ENCODE results near the gene AURKA. TPM values are rescaled to one million over a fixed set of nuclear protein-coding genes. Genes with fewer than 3 reads are reported as not detected.

AURKA gene
- total and polyA plus RNA-seq, 2 experiments from 2014 or later, result 75.8 to 82.0 TPM

- H3K4me3 Mint-ChIP-seq, result no peak overlapping the region
- H3K9me3 Mint-ChIP-seq, result no peaks in the 10 kb centered on the region
- H3K27me3 Mint-ChIP-seq (ENCODE audit: insufficient read depth, low read depth, poor library complexity), result peaks cover 25% of the 10 kb centered on the region
- no peak overlapping the region for H3K4me2 ChIP-seq
- no peaks in the 10 kb centered on the region for H3K36me3 ChIP-seq (ENCODE audit: insufficient read depth)
- no peak for ATAC-seq
- H3K4me1 Mint-ChIP-seq, result peaks cover 15% of the 10 kb centered on the region
- H3K27me3 ChIP-seq (ENCODE audit: insufficient read depth), result peaks cover 11% of the 10 kb centered on the region; the same call in 1 of the 2 replicates
- TF ChIP-seq ETS1 (IDR thresholded peaks at IDR 0.05), result no peak
- TF ChIP-seq ZNF114 (CRISPR knock-in tag; IDR thresholded peaks at IDR 0.05), result no peak
- no peak for TF ChIP-seq EZH2phosphoT487 (IDR thresholded peaks at IDR 0.05; ENCODE audit: unreplicated experiment)
- TF ChIP-seq CREB1 (CRISPR knock-in tag; IDR thresholded peaks at IDR 0.05; ENCODE audit: low read depth), result no peak
- TF ChIP-seq STAT1 (IDR thresholded peaks at IDR 0.05; ENCODE audit: unreplicated experiment), result no peak
- TF ChIP-seq, protein P1, sequence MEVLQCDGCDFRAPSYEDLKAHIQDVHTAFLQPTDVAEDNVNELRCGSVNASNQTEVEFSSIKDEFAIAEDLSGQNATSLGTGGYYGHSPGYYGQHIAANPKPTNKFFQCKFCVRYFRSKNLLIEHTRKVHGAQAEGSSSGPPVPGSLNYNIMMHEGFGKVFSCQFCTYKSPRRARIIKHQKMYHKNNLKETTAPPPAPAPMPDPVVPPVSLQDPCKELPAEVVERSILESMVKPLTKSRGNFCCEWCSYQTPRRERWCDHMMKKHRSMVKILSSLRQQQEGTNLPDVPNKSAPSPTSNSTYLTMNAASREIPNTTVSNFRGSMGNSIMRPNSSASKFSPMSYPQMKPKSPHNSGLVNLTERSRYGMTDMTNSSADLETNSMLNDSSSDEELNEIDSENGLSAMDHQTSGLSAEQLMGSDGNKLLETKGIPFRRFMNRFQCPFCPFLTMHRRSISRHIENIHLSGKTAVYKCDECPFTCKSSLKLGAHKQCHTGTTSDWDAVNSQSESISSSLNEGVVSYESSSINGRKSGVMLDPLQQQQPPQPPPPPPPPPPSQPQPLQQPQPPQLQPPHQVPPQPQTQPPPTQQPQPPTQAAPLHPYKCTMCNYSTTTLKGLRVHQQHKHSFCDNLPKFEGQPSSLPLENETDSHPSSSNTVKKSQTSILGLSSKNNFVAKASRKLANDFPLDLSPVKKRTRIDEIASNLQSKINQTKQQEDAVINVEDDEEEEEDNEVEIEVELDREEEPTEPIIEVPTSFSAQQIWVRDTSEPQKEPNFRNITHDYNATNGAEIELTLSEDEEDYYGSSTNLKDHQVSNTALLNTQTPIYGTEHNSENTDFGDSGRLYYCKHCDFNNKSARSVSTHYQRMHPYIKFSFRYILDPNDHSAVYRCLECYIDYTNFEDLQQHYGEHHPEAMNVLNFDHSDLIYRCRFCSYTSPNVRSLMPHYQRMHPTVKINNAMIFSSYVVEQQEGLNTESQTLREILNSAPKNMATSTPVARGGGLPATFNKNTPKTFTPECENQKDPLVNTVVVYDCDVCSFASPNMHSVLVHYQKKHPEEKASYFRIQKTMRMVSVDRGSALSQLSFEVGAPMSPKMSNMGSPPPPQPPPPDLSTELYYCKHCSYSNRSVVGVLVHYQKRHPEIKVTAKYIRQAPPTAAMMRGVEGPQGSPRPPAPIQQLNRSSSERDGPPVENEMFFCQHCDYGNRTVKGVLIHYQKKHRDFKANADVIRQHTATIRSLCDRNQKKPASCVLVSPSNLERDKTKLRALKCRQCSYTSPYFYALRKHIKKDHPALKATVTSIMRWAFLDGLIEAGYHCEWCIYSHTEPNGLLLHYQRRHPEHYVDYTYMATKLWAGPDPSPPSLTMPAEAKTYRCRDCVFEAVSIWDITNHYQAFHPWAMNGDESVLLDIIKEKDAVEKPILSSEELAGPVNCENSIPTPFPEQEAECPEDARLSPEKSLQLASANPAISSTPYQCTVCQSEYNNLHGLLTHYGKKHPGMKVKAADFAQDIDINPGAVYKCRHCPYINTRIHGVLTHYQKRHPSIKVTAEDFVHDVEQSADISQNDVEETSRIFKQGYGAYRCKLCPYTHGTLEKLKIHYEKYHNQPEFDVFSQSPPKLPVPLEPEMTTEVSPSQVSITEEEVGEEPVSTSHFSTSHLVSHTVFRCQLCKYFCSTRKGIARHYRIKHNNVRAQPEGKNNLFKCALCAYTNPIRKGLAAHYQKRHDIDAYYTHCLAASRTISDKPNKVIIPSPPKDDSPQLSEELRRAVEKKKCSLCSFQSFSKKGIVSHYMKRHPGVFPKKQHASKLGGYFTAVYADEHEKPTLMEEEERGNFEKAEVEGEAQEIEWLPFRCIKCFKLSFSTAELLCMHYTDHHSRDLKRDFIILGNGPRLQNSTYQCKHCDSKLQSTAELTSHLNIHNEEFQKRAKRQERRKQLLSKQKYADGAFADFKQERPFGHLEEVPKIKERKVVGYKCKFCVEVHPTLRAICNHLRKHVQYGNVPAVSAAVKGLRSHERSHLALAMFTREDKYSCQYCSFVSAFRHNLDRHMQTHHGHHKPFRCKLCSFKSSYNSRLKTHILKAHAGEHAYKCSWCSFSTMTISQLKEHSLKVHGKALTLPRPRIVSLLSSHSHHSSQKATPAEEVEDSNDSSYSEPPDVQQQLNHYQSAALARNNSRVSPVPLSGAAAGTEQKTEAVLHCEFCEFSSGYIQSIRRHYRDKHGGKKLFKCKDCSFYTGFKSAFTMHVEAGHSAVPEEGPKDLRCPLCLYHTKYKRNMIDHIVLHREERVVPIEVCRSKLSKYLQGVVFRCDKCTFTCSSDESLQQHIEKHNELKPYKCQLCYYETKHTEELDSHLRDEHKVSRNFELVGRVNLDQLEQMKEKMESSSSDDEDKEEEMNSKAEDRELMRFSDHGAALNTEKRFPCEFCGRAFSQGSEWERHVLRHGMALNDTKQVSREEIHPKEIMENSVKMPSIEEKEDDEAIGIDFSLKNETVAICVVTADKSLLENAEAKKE (CRISPR knock-in tag; IDR thresholded peaks at IDR 0.05), result no peak
- TF ChIP-seq, protein P2, sequence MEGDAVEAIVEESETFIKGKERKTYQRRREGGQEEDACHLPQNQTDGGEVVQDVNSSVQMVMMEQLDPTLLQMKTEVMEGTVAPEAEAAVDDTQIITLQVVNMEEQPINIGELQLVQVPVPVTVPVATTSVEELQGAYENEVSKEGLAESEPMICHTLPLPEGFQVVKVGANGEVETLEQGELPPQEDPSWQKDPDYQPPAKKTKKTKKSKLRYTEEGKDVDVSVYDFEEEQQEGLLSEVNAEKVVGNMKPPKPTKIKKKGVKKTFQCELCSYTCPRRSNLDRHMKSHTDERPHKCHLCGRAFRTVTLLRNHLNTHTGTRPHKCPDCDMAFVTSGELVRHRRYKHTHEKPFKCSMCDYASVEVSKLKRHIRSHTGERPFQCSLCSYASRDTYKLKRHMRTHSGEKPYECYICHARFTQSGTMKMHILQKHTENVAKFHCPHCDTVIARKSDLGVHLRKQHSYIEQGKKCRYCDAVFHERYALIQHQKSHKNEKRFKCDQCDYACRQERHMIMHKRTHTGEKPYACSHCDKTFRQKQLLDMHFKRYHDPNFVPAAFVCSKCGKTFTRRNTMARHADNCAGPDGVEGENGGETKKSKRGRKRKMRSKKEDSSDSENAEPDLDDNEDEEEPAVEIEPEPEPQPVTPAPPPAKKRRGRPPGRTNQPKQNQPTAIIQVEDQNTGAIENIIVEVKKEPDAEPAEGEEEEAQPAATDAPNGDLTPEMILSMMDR (conservative IDR thresholded peaks at IDR 0.05; ENCODE audit: low read depth in 2 of 2), result no peak
- no peaks in the 10 kb centered on the region for H3K4me1 ChIP-seq (ENCODE audit: insufficient read depth)
- H3K36me3 Mint-ChIP-seq (ENCODE audit: low read depth), result no peaks in the 10 kb centered on the region
- no peak overlapping the region for H2AFZ ChIP-seq
- H3K27ac Mint-ChIP-seq, result no peak overlapping the region
- DNase-seq (ENCODE audit: low spot score), result no peak
- no peak overlapping the region for H3K4me3 ChIP-seq
- no peak overlapping the region for H3K27ac ChIP-seq (ENCODE audit: low read depth)
- H4K20me1 ChIP-seq (replicated peaks; ENCODE audit: insufficient read depth), result no peaks in the 10 kb centered on the region
- no peaks in the 10 kb centered on the region for H3F3A ChIP-seq (replicated peaks; ENCODE audit: low read depth)
- no peaks in the 10 kb centered on the region for H3K79me2 ChIP-seq (replicated peaks; ENCODE audit: insufficient read depth)
- no peaks in the 10 kb centered on the region for H3K9me2 ChIP-seq (ENCODE audit: insufficient read depth)
Measured at GRCh38 chr20:56420028-56420427, 28.0 kb upstream of the AURKA start.
